Liver (tissue), 9 donors: Measurements from ENCODE around the gene UCK2. TPM values are rescaled to one million over a fixed set of nuclear protein-coding genes. Genes with fewer than 3 reads are reported as not detected.

Source experiments
- DNase-seq: peaks from one replicate; pipeline ENCODE4 v3.0.0-alpha.2; 2017; ENCODE audit warnings: low spot score
- H3K27ac ChIP-seq, 2 donors: one replicate each; pipeline ENCODE4 v1.7.0; 2013; ENCODE audit warnings: inconsistent platforms in 2 of 2, low read length in 2 of 2, control low read depth in 1 of 2, low read depth in 1 of 2, mild to moderate bottlenecking in 1 of 2
- H3K27me3 ChIP-seq, 4 donors: one replicate each; pipeline versions ENCODE4 v1.6.1 to v1.7.0; 2013; ENCODE audit warnings: low read length in 3 of 4, inconsistent platforms in 1 of 4, mild to moderate bottlenecking in 1 of 4, moderate library complexity in 1 of 4; ENCODE audit not compliant: control insufficient read depth in 4 of 4, insufficient read depth in 4 of 4
- H3K36me3 ChIP-seq, 4 donors: one replicate each; pipeline versions ENCODE4 v1.6.1 to v1.7.0; 2013; ENCODE audit warnings: low read length in 3 of 4, mild to moderate bottlenecking in 3 of 4, low read depth in 1 of 4, moderate library complexity in 1 of 4; ENCODE audit not compliant: control insufficient read depth in 4 of 4, insufficient read depth in 3 of 4
- H3K4me1 ChIP-seq, 4 donors: one replicate each; pipeline versions ENCODE4 v1.6.1 to v1.7.0; 2013; ENCODE audit warnings: low read length in 3 of 4, mild to moderate bottlenecking in 3 of 4, moderate library complexity in 1 of 4; ENCODE audit not compliant: control insufficient read depth in 4 of 4, insufficient read depth in 4 of 4
- H3K4me3 ChIP-seq, 3 donors: one replicate each; pipeline versions ENCODE4 v1.6.1 to v1.7.0; 2013; ENCODE audit warnings: low read length in 3 of 3, control low read depth in 1 of 3, low read depth in 1 of 3, mild to moderate bottlenecking in 1 of 3
- H3K9ac ChIP-seq, 2 donors: one replicate each; pipeline ENCODE4 v1.7.0; 2013; ENCODE audit warnings: low read length in 2 of 2, mild to moderate bottlenecking in 2 of 2, moderate library complexity in 2 of 2, control low read depth in 1 of 2, low read depth in 1 of 2
- H3K9me3 ChIP-seq, 4 donors: one replicate each; pipeline versions ENCODE4 v1.6.1 to v1.7.0; 2013; ENCODE audit warnings: low read length in 3 of 4; ENCODE audit not compliant: control insufficient read depth in 4 of 4
- EGR1 ChIP-seq, 2 donors: IDR thresholded peaks; 2 replicates each; pipeline ENCODE4 v1.6.1; 2016 to 2018; ENCODE audit warnings: antibody characterized with exemption in 2 of 2, low read depth in 2 of 2
- FOXA1 ChIP-seq: IDR thresholded peaks from 2 replicates; pipeline ENCODE4 v1.6.1; 2016; ENCODE audit warnings: antibody characterized with exemption
- FOXA2 ChIP-seq: IDR thresholded peaks from 2 replicates; pipeline ENCODE4 v1.6.1; 2016; ENCODE audit warnings: antibody characterized with exemption
- GABPA ChIP-seq, 2 donors: IDR thresholded peaks in 1 of 2; conservative IDR thresholded peaks in 1 of 2; 2 replicates each; pipeline ENCODE4 v1.6.1; 2016; ENCODE audit warnings: antibody characterized with exemption in 2 of 2, mild to moderate bottlenecking in 1 of 2, moderate library complexity in 1 of 2
- HNF4A ChIP-seq, 2 donors: conservative IDR thresholded peaks; 2 replicates each; pipeline ENCODE4 v1.6.1; 2016; ENCODE audit warnings: antibody characterized with exemption in 2 of 2, mild to moderate bottlenecking in 2 of 2
- HNF4G ChIP-seq: IDR thresholded peaks from 2 replicates; pipeline ENCODE4 v1.6.1; 2016; ENCODE audit warnings: antibody characterized with exemption
- JUND ChIP-seq, 2 donors: IDR thresholded peaks; 2 replicates each; pipeline ENCODE4 v1.6.1; 2016; ENCODE audit warnings: antibody characterized with exemption in 2 of 2
- NR2F2 ChIP-seq: IDR thresholded peaks from 2 replicates; pipeline ENCODE4 v1.6.1; 2016; ENCODE audit warnings: antibody characterized with exemption
- RAD21 ChIP-seq, 2 donors: IDR thresholded peaks; 2 replicates each; pipeline ENCODE4 v1.6.1; 2016; ENCODE audit warnings: antibody characterized with exemption in 2 of 2, mild to moderate bottlenecking in 2 of 2
- RXRA ChIP-seq, 2 donors: IDR thresholded peaks; 2 replicates each; pipeline ENCODE4 v1.6.1; 2017 to 2018; ENCODE audit warnings: antibody characterized with exemption in 2 of 2, mild to moderate bottlenecking in 1 of 2
- SP1 ChIP-seq: IDR thresholded peaks from 2 replicates; pipeline ENCODE4 v1.6.1; 2018; ENCODE audit warnings: antibody characterized with exemption, mild to moderate bottlenecking
- TAF1 ChIP-seq: conservative IDR thresholded peaks from 2 replicates; pipeline ENCODE4 v1.6.1; 2016; ENCODE audit warnings: antibody characterized with exemption, mild to moderate bottlenecking
- YY1 ChIP-seq: IDR thresholded peaks from 2 replicates; pipeline ENCODE4 v1.6.1; 2016; ENCODE audit warnings: antibody characterized with exemption, mild to moderate bottlenecking
- WGBS: extraction: QIAGEN DNeasy Blood & Tissue Kit; methylation state at CpG from one replicate; pipeline ENCODE4 v1.1.7; 2013; 5-methylcytosine and 5-hydroxymethylcytosine counted together
- polyA plus RNA-seq, 2 donors: library from polyadenylated mRNA; stranded (reverse) in 1 of 2; unstranded in 1 of 2; fragments of 200-250 nt in 1 of 2; fragments of >200 nt in 1 of 2; fragmentation: Nextera tagmentation in 1 of 2; extraction: Ambion mirVana in 1 of 2; gene quantifications; one replicate each; pipeline versions ENCODE4 v1.2.1 to v1.2.3, GENCODE V29; 2013 to 2015
- total RNA-seq, 2 donors: library from RNA; depleted of rRNA; stranded (reverse); fragments of >200 nt; gene quantifications; one replicate each; pipeline ENCODE4 v1.2.3, GENCODE V29; 2014
- TF ChIP-seq, protein P1 (sequence below): IDR thresholded peaks from 2 replicates; pipeline ENCODE4 v1.6.1; 2016; ENCODE audit warnings: antibody characterized with exemption, mild to moderate bottlenecking
- TF ChIP-seq, protein P2 (sequence below): IDR thresholded peaks from 2 replicates; pipeline ENCODE4 v1.6.1; 2016; ENCODE audit warnings: antibody characterized with exemption
- TF ChIP-seq, protein P3 (sequence below): IDR thresholded peaks from 2 replicates; pipeline ENCODE4 v1.6.1; 2016; ENCODE audit warnings: antibody characterized with exemption
- TF ChIP-seq, protein P4 (sequence below): fragments of 150-350 bp; IDR thresholded peaks from 2 replicates; pipeline ENCODE4 v1.5.1; 2017; ENCODE audit warnings: improper control_type of control experiment, low read depth, low read length; ENCODE audit not compliant: missing input control
- TF ChIP-seq, protein P5 (sequence below): IDR thresholded peaks from 2 replicates; pipeline ENCODE4 v1.6.1; 2016; ENCODE audit warnings: antibody characterized with exemption
- donor health status: healthy.
- donor health status: healthy.
- donor health status: healthy.
- donor health status: healthy.
- donor health status: healthy.

UCK2 gene
- total and polyA plus RNA-seq, 4 donors, result 8.9 to 25.5 (median 17.3) TPM

DNA sequence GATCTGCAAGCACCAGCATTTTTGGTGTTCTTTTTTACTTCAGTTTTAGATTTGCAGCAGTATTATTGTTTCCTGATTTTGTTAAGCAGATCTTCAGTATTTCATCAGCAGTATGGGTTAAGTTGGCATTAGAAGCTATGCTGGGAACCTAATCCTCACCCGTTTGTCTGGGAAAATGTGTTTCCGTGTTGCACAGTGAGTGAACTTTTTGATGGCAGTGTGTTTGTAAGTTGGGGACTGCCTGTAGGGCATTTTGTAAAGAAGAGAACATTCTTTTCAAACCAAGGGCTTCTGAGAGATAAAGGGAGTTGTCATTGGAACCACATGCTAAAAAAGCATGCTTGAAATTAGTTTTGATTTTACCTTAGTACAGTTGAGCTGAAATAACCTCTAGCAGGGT lies 35.9 kb downstream of the UCK2 start:
- 69% methylated on average over 2 of the region's 2 CpGs for WGBS
- Histone ChIP-seq H3K4me3 (no peak overlapping the region), H3K4me1 (peaks cover 0 to 22% (median 13%) of the 10 kb centered on the region in 4 donors), H3K9ac (no peak overlapping the region), H3K36me3 (no peaks in the 10 kb centered on the region), H3K27me3 (no peaks in the 10 kb centered on the region), H3K27ac (no peak overlapping the region), H3K9me3 (no peaks in the 10 kb centered on the region)
- no peak for DNase-seq
- TF ChIP-seq, protein P1, sequence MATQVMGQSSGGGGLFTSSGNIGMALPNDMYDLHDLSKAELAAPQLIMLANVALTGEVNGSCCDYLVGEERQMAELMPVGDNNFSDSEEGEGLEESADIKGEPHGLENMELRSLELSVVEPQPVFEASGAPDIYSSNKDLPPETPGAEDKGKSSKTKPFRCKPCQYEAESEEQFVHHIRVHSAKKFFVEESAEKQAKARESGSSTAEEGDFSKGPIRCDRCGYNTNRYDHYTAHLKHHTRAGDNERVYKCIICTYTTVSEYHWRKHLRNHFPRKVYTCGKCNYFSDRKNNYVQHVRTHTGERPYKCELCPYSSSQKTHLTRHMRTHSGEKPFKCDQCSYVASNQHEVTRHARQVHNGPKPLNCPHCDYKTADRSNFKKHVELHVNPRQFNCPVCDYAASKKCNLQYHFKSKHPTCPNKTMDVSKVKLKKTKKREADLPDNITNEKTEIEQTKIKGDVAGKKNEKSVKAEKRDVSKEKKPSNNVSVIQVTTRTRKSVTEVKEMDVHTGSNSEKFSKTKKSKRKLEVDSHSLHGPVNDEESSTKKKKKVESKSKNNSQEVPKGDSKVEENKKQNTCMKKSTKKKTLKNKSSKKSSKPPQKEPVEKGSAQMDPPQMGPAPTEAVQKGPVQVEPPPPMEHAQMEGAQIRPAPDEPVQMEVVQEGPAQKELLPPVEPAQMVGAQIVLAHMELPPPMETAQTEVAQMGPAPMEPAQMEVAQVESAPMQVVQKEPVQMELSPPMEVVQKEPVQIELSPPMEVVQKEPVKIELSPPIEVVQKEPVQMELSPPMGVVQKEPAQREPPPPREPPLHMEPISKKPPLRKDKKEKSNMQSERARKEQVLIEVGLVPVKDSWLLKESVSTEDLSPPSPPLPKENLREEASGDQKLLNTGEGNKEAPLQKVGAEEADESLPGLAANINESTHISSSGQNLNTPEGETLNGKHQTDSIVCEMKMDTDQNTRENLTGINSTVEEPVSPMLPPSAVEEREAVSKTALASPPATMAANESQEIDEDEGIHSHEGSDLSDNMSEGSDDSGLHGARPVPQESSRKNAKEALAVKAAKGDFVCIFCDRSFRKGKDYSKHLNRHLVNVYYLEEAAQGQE, result no peak
- no peak for TF ChIP-seq EGR1 (IDR thresholded peaks at IDR 0.05; ENCODE audit: low read depth in 2 of 2)
- TF ChIP-seq, protein P2, sequence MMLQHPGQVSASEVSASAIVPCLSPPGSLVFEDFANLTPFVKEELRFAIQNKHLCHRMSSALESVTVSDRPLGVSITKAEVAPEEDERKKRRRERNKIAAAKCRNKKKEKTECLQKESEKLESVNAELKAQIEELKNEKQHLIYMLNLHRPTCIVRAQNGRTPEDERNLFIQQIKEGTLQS, result no peak
- TF ChIP-seq, protein P3, sequence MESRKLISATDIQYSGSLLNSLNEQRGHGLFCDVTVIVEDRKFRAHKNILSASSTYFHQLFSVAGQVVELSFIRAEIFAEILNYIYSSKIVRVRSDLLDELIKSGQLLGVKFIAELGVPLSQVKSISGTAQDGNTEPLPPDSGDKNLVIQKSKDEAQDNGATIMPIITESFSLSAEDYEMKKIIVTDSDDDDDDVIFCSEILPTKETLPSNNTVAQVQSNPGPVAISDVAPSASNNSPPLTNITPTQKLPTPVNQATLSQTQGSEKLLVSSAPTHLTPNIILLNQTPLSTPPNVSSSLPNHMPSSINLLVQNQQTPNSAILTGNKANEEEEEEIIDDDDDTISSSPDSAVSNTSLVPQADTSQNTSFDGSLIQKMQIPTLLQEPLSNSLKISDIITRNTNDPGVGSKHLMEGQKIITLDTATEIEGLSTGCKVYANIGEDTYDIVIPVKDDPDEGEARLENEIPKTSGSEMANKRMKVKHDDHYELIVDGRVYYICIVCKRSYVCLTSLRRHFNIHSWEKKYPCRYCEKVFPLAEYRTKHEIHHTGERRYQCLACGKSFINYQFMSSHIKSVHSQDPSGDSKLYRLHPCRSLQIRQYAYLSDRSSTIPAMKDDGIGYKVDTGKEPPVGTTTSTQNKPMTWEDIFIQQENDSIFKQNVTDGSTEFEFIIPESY, result no peak
- TF ChIP-seq SP1, result no peak
- TF ChIP-seq FOXA2, result no peak
- TF ChIP-seq GABPA (IDR thresholded peaks at IDR 0.05 in 1 of 2, conservative IDR thresholded peaks at IDR 0.05 in 1 of 2), result no peak
- TF ChIP-seq TAF1, result no peak
- no peak for TF ChIP-seq HNF4A (conservative IDR thresholded peaks at IDR 0.05)
- TF ChIP-seq YY1, result no peak
- TF ChIP-seq HNF4G, result no peak
- TF ChIP-seq FOXA1, result no peak
- TF ChIP-seq, protein P4, sequence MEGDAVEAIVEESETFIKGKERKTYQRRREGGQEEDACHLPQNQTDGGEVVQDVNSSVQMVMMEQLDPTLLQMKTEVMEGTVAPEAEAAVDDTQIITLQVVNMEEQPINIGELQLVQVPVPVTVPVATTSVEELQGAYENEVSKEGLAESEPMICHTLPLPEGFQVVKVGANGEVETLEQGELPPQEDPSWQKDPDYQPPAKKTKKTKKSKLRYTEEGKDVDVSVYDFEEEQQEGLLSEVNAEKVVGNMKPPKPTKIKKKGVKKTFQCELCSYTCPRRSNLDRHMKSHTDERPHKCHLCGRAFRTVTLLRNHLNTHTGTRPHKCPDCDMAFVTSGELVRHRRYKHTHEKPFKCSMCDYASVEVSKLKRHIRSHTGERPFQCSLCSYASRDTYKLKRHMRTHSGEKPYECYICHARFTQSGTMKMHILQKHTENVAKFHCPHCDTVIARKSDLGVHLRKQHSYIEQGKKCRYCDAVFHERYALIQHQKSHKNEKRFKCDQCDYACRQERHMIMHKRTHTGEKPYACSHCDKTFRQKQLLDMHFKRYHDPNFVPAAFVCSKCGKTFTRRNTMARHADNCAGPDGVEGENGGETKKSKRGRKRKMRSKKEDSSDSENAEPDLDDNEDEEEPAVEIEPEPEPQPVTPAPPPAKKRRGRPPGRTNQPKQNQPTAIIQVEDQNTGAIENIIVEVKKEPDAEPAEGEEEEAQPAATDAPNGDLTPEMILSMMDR, result no peak
- TF ChIP-seq NR2F2, result no peak
- TF ChIP-seq RXRA (IDR thresholded peaks at IDR 0.05), result no peak
- TF ChIP-seq JUND (IDR thresholded peaks at IDR 0.05), result no peak
- no peak for TF ChIP-seq RAD21 (IDR thresholded peaks at IDR 0.05)
- TF ChIP-seq, protein P5, sequence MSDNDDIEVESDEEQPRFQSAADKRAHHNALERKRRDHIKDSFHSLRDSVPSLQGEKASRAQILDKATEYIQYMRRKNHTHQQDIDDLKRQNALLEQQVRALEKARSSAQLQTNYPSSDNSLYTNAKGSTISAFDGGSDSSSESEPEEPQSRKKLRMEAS, result no peak
